Activated CD4-positive, alpha-beta T cell treated with anti-CD3 and anti-CD28 coated beads, Interleukin-2, amount 50 U/mL, for 4 hours (primary cell): Measurements from ENCODE around the gene OPN3.

ENCODE experiments used
- DNase-seq, 2 experiments: peaks; one replicate each; pipeline ENCODE4 v3.0.0-alpha.2; 2020

OPN3 gene

GRCh38 chr1:241644259-241644658 lies 4.1 kb upstream of the OPN3 start:
- no peak for DNase-seq

- no peak for DNase-seq
Observed at GRCh38 chr1:241642593-241642944, 2.4 kb upstream of the OPN3 start.

GRCh38 chr1:241641773-241642592 lies 1.8 kb upstream of the OPN3 start:
- DNase-seq = no peak

GRCh38 chr1:241640867-241641622 lies 876 bp upstream of the OPN3 start:
- no peak for DNase-seq

- DNase-seq = peak; percentile 4 to 13
Observed at GRCh38 chr1:241639623-241640148, 483 bp downstream of the OPN3 start.

- DNase-seq = no peak
Observed at GRCh38 chr1:241638909-241639622, 1.1 kb downstream of the OPN3 start.

GRCh38 chr1:241638099-241638682 lies 2.0 kb downstream of the OPN3 start:
- DNase-seq = no peak

- no peak for DNase-seq
Observed at GRCh38 chr1:241637604-241638003, 2.6 kb downstream of the OPN3 start.

- no peak for DNase-seq
Observed at GRCh38 chr1:241637046-241637590, 3.1 kb downstream of the OPN3 start.

- no peak for DNase-seq
Observed at GRCh38 chr1:241636291-241636690, 3.9 kb downstream of the OPN3 start.

GRCh38 chr1:241635556-241636152 lies 4.5 kb downstream of the OPN3 start:
- no peak for DNase-seq

- no peak for DNase-seq
Observed at GRCh38 chr1:241632987-241633386, 7.2 kb downstream of the OPN3 start.

- DNase-seq = no peak
Observed at GRCh38 chr1:241631674-241632073, 8.5 kb downstream of the OPN3 start.

- DNase-seq = no peak
Observed at GRCh38 chr1:241630899-241631298, 9.3 kb downstream of the OPN3 start.

- DNase-seq = no peak
Observed at GRCh38 chr1:241630476-241630875, 9.7 kb downstream of the OPN3 start.

GRCh38 chr1:241630005-241630404 lies 10.2 kb downstream of the OPN3 start:
- no peak for DNase-seq

- peak; percentile 23 to 25 for DNase-seq
Observed at GRCh38 chr1:241627453-241628259, 12.5 kb downstream of the OPN3 start.

GRCh38 chr1:241624935-241625334 lies 15.2 kb downstream of the OPN3 start:
- no peak for DNase-seq

- no peak for DNase-seq
Observed at GRCh38 chr1:241622669-241623068, 17.5 kb downstream of the OPN3 start.

- DNase-seq = no peak
Observed at GRCh38 chr1:241617426-241617825, 22.7 kb downstream of the OPN3 start.
